ENCODE measurements around the gene GLIPR1. TPM values are rescaled to one million over a fixed set of nuclear protein-coding genes. Genes with fewer than 3 reads are reported as not detected.

Gene GLIPR1
- total RNA-seq, 1 experiment from 2014 or later = 1.9 TPM

GRCh38 chr12:75491169-75491568 lies 10.6 kb downstream of the GLIPR1 start:
- ChIA-PET POLR2A (interaction anchor here (0.6 kb wide), 1 partner anchor 140 kb away, joined by 8 read pairs; no protein-coding TSS in a partner anchor), CTCF (interaction anchor here (0.6 kb wide), 1 partner anchor 14 kb away, joined by 9 read pairs; no protein-coding TSS in a partner anchor)
- H3K36me3 Mint-ChIP-seq (ENCODE audit: insufficient read depth, unreplicated experiment) = peaks cover 7% of the 10 kb centered on the region
- H3K4me1 ChIP-seq = no peaks in the 10 kb centered on the region
- no peak overlapping the region for H3K4me3 ChIP-seq (ENCODE audit: low read depth, low read length)
- H3K9me3 Mint-ChIP-seq (ENCODE audit: unreplicated experiment) = no peaks in the 10 kb centered on the region
- intact Hi-C loops (cut with micrococcal nuclease; ENCODE audit: unreplicated experiment) = no loop called here
- no peak overlapping the region for H3K4me3 Mint-ChIP-seq (ENCODE audit: unreplicated experiment)
- H3K27me3 Mint-ChIP-seq (ENCODE audit: insufficient read depth, unreplicated experiment) = no peaks in the 10 kb centered on the region
- H3K27ac Mint-ChIP-seq (ENCODE audit: unreplicated experiment) = no peak overlapping the region
- DNase-seq = no peak
- no peaks in the 10 kb centered on the region for H3K9me3 ChIP-seq
- BruUV-seq (replicated peaks) = no TSS peak
- no peaks in the 10 kb centered on the region for H3K36me3 ChIP-seq (ENCODE audit: control insufficient read depth, insufficient read depth, low read length)
- no peaks in the 10 kb centered on the region for H3K27me3 ChIP-seq (replicated peaks; ENCODE audit: control insufficient read depth, insufficient read depth, low read length)
- TF ChIP-seq CTCF (IDR thresholded peaks at IDR 0.05; ENCODE audit: insufficient read depth in 1 of 2, low read depth in 1 of 2, low read length in 1 of 2, severe bottlenecking in 1 of 2, unreplicated experiment in 1 of 2) = no peak
- no peaks in the 10 kb centered on the region for H3K4me1 Mint-ChIP-seq (ENCODE audit: low read depth, unreplicated experiment)

- Mint-ChIP-seq H3K36me3 (ENCODE audit: insufficient read depth, unreplicated experiment) (peaks cover 23% of the 10 kb centered on the region), H3K27me3 (ENCODE audit: insufficient read depth, unreplicated experiment) (no peaks in the 10 kb centered on the region), H3K9me3 (ENCODE audit: unreplicated experiment) (no peaks in the 10 kb centered on the region), H3K4me3 (ENCODE audit: unreplicated experiment) (no peak overlapping the region), H3K4me1 (ENCODE audit: low read depth, unreplicated experiment) (no peaks in the 10 kb centered on the region), H3K27ac (ENCODE audit: unreplicated experiment) (no peak overlapping the region)
- no peak for DNase-seq
- no peaks in the 10 kb centered on the region for H3K9me3 ChIP-seq
- ChIA-PET CTCF (no interaction called here), POLR2A (no interaction called here)
- intact Hi-C loops (cut with micrococcal nuclease; ENCODE audit: unreplicated experiment) = no loop called here
- TF ChIP-seq CTCF (IDR thresholded peaks at IDR 0.05; ENCODE audit: insufficient read depth in 1 of 2, low read depth in 1 of 2, low read length in 1 of 2, severe bottlenecking in 1 of 2, unreplicated experiment in 1 of 2) = no peak
- no peak overlapping the region for H3K4me3 ChIP-seq (ENCODE audit: low read depth, low read length)
- H3K27me3 ChIP-seq (replicated peaks; ENCODE audit: control insufficient read depth, insufficient read depth, low read length) = no peaks in the 10 kb centered on the region
- H3K36me3 ChIP-seq (ENCODE audit: control insufficient read depth, insufficient read depth, low read length) = no peaks in the 10 kb centered on the region; the same call in 1 of the 2 replicates
- no TSS peak for BruUV-seq (replicated peaks)
- no peaks in the 10 kb centered on the region for H3K4me1 ChIP-seq
These were observed 22.9 kb downstream of the GLIPR1 start for GRCh38 chr12:75503459-75503858.

- Mint-ChIP-seq H3K9me3 (ENCODE audit: unreplicated experiment) (no peaks in the 10 kb centered on the region), H3K4me1 (ENCODE audit: low read depth, unreplicated experiment) (no peaks in the 10 kb centered on the region), H3K27ac (ENCODE audit: unreplicated experiment) (no peak overlapping the region), H3K27me3 (ENCODE audit: insufficient read depth, unreplicated experiment) (no peaks in the 10 kb centered on the region), H3K36me3 (ENCODE audit: insufficient read depth, unreplicated experiment) (peaks cover 19% of the 10 kb centered on the region), H3K4me3 (ENCODE audit: unreplicated experiment) (no peak overlapping the region)
- Histone ChIP-seq H3K4me1 (no peaks in the 10 kb centered on the region), H3K4me3 (ENCODE audit: low read depth, low read length) (no peak overlapping the region), H3K36me3 (ENCODE audit: control insufficient read depth, insufficient read depth, low read length) (no peaks in the 10 kb centered on the region; the same call in 1 of the 2 replicates), H3K9me3 (no peaks in the 10 kb centered on the region), H3K27me3 (replicated peaks; ENCODE audit: control insufficient read depth, insufficient read depth, low read length) (no peaks in the 10 kb centered on the region)
- TF ChIP-seq CTCF (IDR thresholded peaks at IDR 0.05; ENCODE audit: insufficient read depth in 1 of 2, low read depth in 1 of 2, low read length in 1 of 2, severe bottlenecking in 1 of 2, unreplicated experiment in 1 of 2) = no peak
- intact Hi-C loops (cut with micrococcal nuclease; ENCODE audit: unreplicated experiment) = loop anchor here (2.0 kb wide), 1 partner anchor 169 kb away; the partner anchor contains the start of gene GLIPR1L1
- ChIA-PET CTCF (no interaction called here), POLR2A (no interaction called here)
- no peak for DNase-seq
- no TSS peak for BruUV-seq (replicated peaks)
These were observed 23.3 kb downstream of the GLIPR1 start for GRCh38 chr12:75503866-75504265.
